K562 (cell line): ENCODE measurements around the gene USP28. TPM values are rescaled to one million over a fixed set of nuclear protein-coding genes. Genes with fewer than 3 reads are reported as not detected.

ENCODE experiments used
- ATAC-seq: fragments of 200-7000 bp; cut with Tn5 transposase; 3 replicates; pipeline ENCODE4 v1.9.1; 2020; ENCODE audit warnings: moderate library complexity
- BruUV-seq: library from RNA; stranded (reverse); fragments of 400-500 nt; replicated peaks from 2 replicates; lab custom pipeline; 2021; lab: Mats Ljungman, UMichigan
- CTCF ChIA-PET: fragments of 300-600 bp; formaldehyde crosslinking; extraction: SDS; loops from one replicate; lab custom pipeline; 2021; ENCODE audit warnings: low intra/inter-chr PET ratio; lab: Yijun Ruan, JAX
- POLR2A ChIA-PET: fragments of 300-600, 350-650 bp; sonication (Branson Sonifier 250); formaldehyde crosslinking; extraction: SDS; loops from one replicate; lab custom pipeline; 2021; ENCODE audit warnings: antibody characterized with exemption, inconsistent platforms; lab: Yijun Ruan, JAX
- DNase-seq, 4 experiments: peaks; one replicate each; pipeline versions ENCODE4 v3.0.0 to v3.0.0-alpha.2; 2011 to 2018; ENCODE audit warnings: low spot score in 3 of 4, mixed read lengths in 3 of 4; ENCODE audit errors: extremely low read depth in 1 of 4
- FAIRE-seq: peaks from 2 replicates; lab custom pipeline; 2011; peaks lifted over from hg19 to GRCh38; lab: Jason Lieb, UNC
- H2AFZ ChIP-seq: 2 replicates; pipeline ENCODE4 v1.6.0; 2011; ENCODE audit warnings: low read depth, low read length, control low read depth, inconsistent platforms
- H3K27ac ChIP-seq: fragments of 200-600 bp; 3 replicates; pipeline ENCODE4 v1.8.0; 2011; ENCODE audit warnings: low read depth, mild to moderate bottlenecking, control low read depth, inconsistent platforms, low read length, moderate library complexity, mixed read lengths; ENCODE audit errors: extremely low read depth
- H3K27me3 ChIP-seq, 2 experiments: fragments of 300-600 bp in 1 of 2; 2 replicates in 1 of 2; 3 replicates in 1 of 2; pipeline versions ENCODE4 v1.6.0 to v1.8.0; 2011; ENCODE audit warnings: inconsistent platforms in 2 of 2, low read length in 2 of 2, mild to moderate bottlenecking in 1 of 2, mixed read lengths in 1 of 2, moderate library complexity in 1 of 2; ENCODE audit not compliant: control insufficient read depth in 2 of 2, insufficient read depth in 2 of 2
- H3K36me3 ChIP-seq: fragments of 300-600 bp; 3 replicates; pipeline ENCODE4 v1.8.0; 2011; ENCODE audit warnings: mild to moderate bottlenecking, low read length, inconsistent platforms; ENCODE audit not compliant: control insufficient read depth, insufficient read depth
- H3K4me1 ChIP-seq, 2 experiments: fragments of 200-600 bp in 1 of 2; replicated peaks in 1 of 2; 2 replicates in 1 of 2; 3 replicates in 1 of 2; pipeline versions ENCODE4 v1.5.1 to v1.8.0; 2011; ENCODE audit warnings: inconsistent platforms in 2 of 2, low read length in 2 of 2, mild to moderate bottlenecking in 1 of 2, mixed read lengths in 1 of 2, moderate library complexity in 1 of 2; ENCODE audit not compliant: control insufficient read depth in 2 of 2, insufficient read depth in 2 of 2
- H3K4me2 ChIP-seq: 2 replicates; pipeline ENCODE4 v1.6.1; 2011; ENCODE audit warnings: low read length, control low read depth, inconsistent platforms, mixed read lengths; ENCODE audit not compliant: insufficient read depth
- H3K4me3 ChIP-seq: fragments of 200-600 bp; sonication (generic), shearing (Covaris generic); 2 replicates; pipeline ENCODE4 v1.5.1; 2016; ENCODE audit warnings: control low read depth, inconsistent platforms
- H3K79me2 ChIP-seq: fragments of 200-600 bp; 3 replicates; pipeline ENCODE4 v1.8.0; 2011; ENCODE audit warnings: low read length, inconsistent platforms; ENCODE audit not compliant: control insufficient read depth, insufficient read depth
- H3K9ac ChIP-seq, 2 experiments: 2 replicates each; pipeline versions ENCODE4 v1.6.0 to v1.6.1; 2011; ENCODE audit warnings: low read depth in 2 of 2, low read length in 2 of 2, control low read depth in 1 of 2, inconsistent platforms in 1 of 2, mild to moderate bottlenecking in 1 of 2, mixed read lengths in 1 of 2; ENCODE audit not compliant: insufficient read depth in 1 of 2
- H3K9me1 ChIP-seq: one replicate; pipeline ENCODE4 v1.6.0; 2011; ENCODE audit warnings: inconsistent platforms, mild to moderate bottlenecking, low read length, moderate library complexity; ENCODE audit not compliant: control insufficient read depth, insufficient read depth
- H3K9me3 ChIP-seq: replicated peaks from 2 replicates; pipeline ENCODE4 v1.5.1; 2011; ENCODE audit warnings: low read depth, low read length, inconsistent platforms; ENCODE audit not compliant: control insufficient read depth, insufficient read depth
- H4K20me1 ChIP-seq: replicated peaks from 2 replicates; pipeline ENCODE4 v1.6.1; 2011; ENCODE audit warnings: low read length, inconsistent platforms, mixed read lengths; ENCODE audit not compliant: control insufficient read depth, insufficient read depth
- CBFA2T2 ChIP-seq: fragments of 450-650 bp; conservative IDR thresholded peaks from 2 replicates; pipeline ENCODE4 v1.6.1; 2017; ENCODE audit warnings: mild to moderate bottlenecking
- CREB3L1 ChIP-seq: fragments of 450-650 bp; IDR thresholded peaks from 2 replicates; pipeline ENCODE4 v1.6.1; 2014; ENCODE audit warnings: low read depth, mild to moderate bottlenecking, moderate library complexity, borderline replicate concordance
- ETS2 ChIP-seq: IDR thresholded peaks from 2 replicates; pipeline ENCODE4 v1.6.1; 2016; ENCODE audit warnings: borderline replicate concordance, missing genetic modification characterization, mild to moderate bottlenecking, moderate library complexity, missing compliant biosample characterization; ENCODE audit not compliant: poor library complexity, severe bottlenecking
- GMEB1 ChIP-seq: fragments of 250-450 bp; sonication (Bioruptor Pico); IDR thresholded peaks from 2 replicates; pipeline ENCODE4 v1.4.0; 2020; ENCODE audit warnings: mild to moderate bottlenecking
- GTF2B ChIP-seq: IDR thresholded peaks from 2 replicates; pipeline ENCODE4 v1.6.1; 2011; ENCODE audit not compliant: insufficient read length; ENCODE audit errors: extremely low read depth
- HCFC1 ChIP-seq: IDR thresholded peaks from 2 replicates; pipeline ENCODE4 v1.6.1; 2012; ENCODE audit warnings: low read depth, low read length, improper control_type of control experiment
- HMG20A ChIP-seq: fragments of 450-650 bp; formaldehyde crosslinking; conservative IDR thresholded peaks from 2 replicates; pipeline ENCODE4 v1.4.0; 2020; ENCODE audit warnings: mild to moderate bottlenecking, mixed read lengths
- KLF6 ChIP-seq: fragments of 250-450 bp; sonication (Bioruptor Pico); IDR thresholded peaks from 2 replicates; pipeline ENCODE4 v1.4.0; 2020; ENCODE audit warnings: mild to moderate bottlenecking, moderate library complexity, borderline replicate concordance
- MXI1 ChIP-seq: IDR thresholded peaks from 2 replicates; pipeline ENCODE4 v1.6.1; 2011; ENCODE audit warnings: low read depth, mild to moderate bottlenecking, improper control_type of control experiment, low read length
- PHF20 ChIP-seq: fragments of 450-650 bp; IDR thresholded peaks from 2 replicates; pipeline ENCODE4 v1.6.1; 2018; ENCODE audit not compliant: partially characterized antibody
- TEAD4 ChIP-seq, 2 experiments: sonication (generic) in 1 of 2; formaldehyde crosslinking in 1 of 2; IDR thresholded peaks; 2 replicates each; pipeline versions ENCODE4 v1.6.1 to v1.8.0; 2012 to 2022; ENCODE audit warnings: borderline replicate concordance in 1 of 2, inconsistent platforms in 1 of 2, low read length in 1 of 2, mild to moderate bottlenecking in 1 of 2, missing genetic modification reagents in 1 of 2
- ZKSCAN8 ChIP-seq: fragments of 200-800 bp; sonication (Bioruptor generic); IDR thresholded peaks from 2 replicates; pipeline ENCODE4 v1.6.1; 2016; ENCODE audit warnings: missing genetic modification characterization, missing compliant biosample characterization
- ZNF274 ChIP-seq: IDR thresholded peaks from 2 replicates; pipeline ENCODE4 v1.6.1; 2011; ENCODE audit warnings: low read depth, mild to moderate bottlenecking, low read length, moderate library complexity, borderline replicate concordance
- ZNF444 ChIP-seq: fragments of 250-450 bp; sonication (Bioruptor Pico); IDR thresholded peaks from 2 replicates; pipeline ENCODE4 v1.4.0; 2020; ENCODE audit warnings: mild to moderate bottlenecking, moderate library complexity
- ZNF589 ChIP-seq: fragments of 200-800 bp; sonication (Bioruptor generic); IDR thresholded peaks from 2 replicates; pipeline ENCODE4 v1.6.1; 2016; ENCODE audit warnings: low read depth, missing genetic modification characterization, missing compliant biosample characterization
- ZNF644 ChIP-seq: fragments of 200-800 bp; sonication (Bioruptor generic); IDR thresholded peaks from 2 replicates; pipeline ENCODE4 v1.6.1; 2016; ENCODE audit warnings: low read depth, missing genetic modification characterization, missing compliant biosample characterization
- ZNF655 ChIP-seq: fragments of 250-450 bp; sonication (Bioruptor Pico); IDR thresholded peaks from 2 replicates; pipeline ENCODE4 v1.5.0; 2021
- WGBS: fragments of 100-300 bp; shearing (Covaris generic); methylation state at CpG from one replicate; pipeline ENCODE4 v1.1.6; 2016; ENCODE audit warnings: low coverage, mixed read lengths; ENCODE audit not compliant: insufficient coverage; ENCODE audit errors: missing lambda C conversion rate; 5-methylcytosine and 5-hydroxymethylcytosine counted together
- in situ Hi-C: fragments of 300-500 bp; cut with MboI; formaldehyde crosslinking; loops from 4 replicates; pipeline ENCODE4 v1.15.0; 2018; ENCODE audit warnings: inconsistent platforms, mixed read lengths
- intact Hi-C: fragments of 100-400 bp; cut with micrococcal nuclease; formaldehyde crosslinking; loops from 2 replicates; pipeline ENCODE4 v1.14.2; 2022
- polyA plus RNA-seq, 8 experiments: library from polyadenylated mRNA; depleted of rRNA in 4 of 8; stranded (reverse) in 5 of 8; unstranded in 3 of 8; fragments of >200 nt; fragmentation: Nextera tagmentation in 2 of 8; fragmentation: Illumina TruSeq in 1 of 8; extraction: Ambion mirVana in 2 of 8; extraction: Trizol in 1 of 8; gene quantifications; 2 replicates each; pipeline versions ENCODE4 v1.2.1 to v1.2.3, GENCODE V29; 2011 to 2014; ENCODE audit warnings: inconsistent platforms in 1 of 8, missing spikeins in 1 of 8
- total RNA-seq, 7 experiments: library from RNA; depleted of rRNA in 6 of 7; stranded (reverse); fragments of >200 nt in 6 of 7; fragmentation: Illumina TruSeq in 2 of 7; extraction: Trizol in 2 of 7; gene quantifications; 2 replicates each; pipeline versions ENCODE4 v1.2.1 to v1.2.3, GENCODE V29; 2011 to 2021; ENCODE audit warnings: low replicate concordance in 1 of 7

Gene USP28
- total and polyA plus RNA-seq, 9 of the 15 experiments (the other 6 are each of a cell fraction or from before 2014, with no cell fraction given) = 3.7 to 42.7 (median 20.3) TPM

GRCh38 chr11:113867843-113868503 lies 7.4 kb downstream of the USP28 start:
- ATAC-seq (no peak), FAIRE-seq (no peak), DNase-seq (no peak)
- H3K9ac ChIP-seq = no peak overlapping the region
- TF ChIP-seq ZNF444 (CRISPR knock-in tag) (no peak), ZNF655 (CRISPR knock-in tag) (no peak), TEAD4 (IDR thresholded peaks at IDR 0.05; ENCODE audit: low read length) (no peak), TEAD4 (CRISPR knock-in tag; IDR thresholded peaks at IDR 0.05; ENCODE audit: borderline replicate concordance) (no peak), CBFA2T2 (no peak), ZNF589 (CRISPR knock-in tag) (no peak), ZNF644 (no peak), HCFC1 (no peak), GMEB1 (CRISPR knock-in tag) (no peak), HMG20A (no peak), CREB3L1 (no peak), ZNF274 (no peak), MXI1 (no peak), GTF2B (no peak), KLF6 (CRISPR knock-in tag) (no peak), PHF20 (no peak), ZKSCAN8 (CRISPR knock-in tag) (no peak), ETS2 (no peak)
- in situ Hi-C loops (no loop called here), intact Hi-C loops (no loop called here)
- no peaks in the 10 kb centered on the region for H3K4me1 ChIP-seq
- WGBS = 86% methylated on average over 3 of the region's 3 CpGs
- POLR2A ChIA-PET = no interaction called here
- no peaks in the 10 kb centered on the region for H3K27me3 ChIP-seq
- BruUV-seq = no TSS peak
- H2AFZ ChIP-seq = no peak overlapping the region
- no peak overlapping the region for H3K4me2 ChIP-seq
- no peaks in the 10 kb centered on the region for H3K9me3 ChIP-seq
- CTCF ChIA-PET = no interaction called here
- no peaks in the 10 kb centered on the region for H3K9me1 ChIP-seq
- H4K20me1 ChIP-seq = peaks cover 4% of the 10 kb centered on the region; the same call in 1 of the 2 replicates
- H3K27ac ChIP-seq = no peak overlapping the region
- H3K36me3 ChIP-seq = peaks cover 9% of the 10 kb centered on the region; the same call in 2 of the 3 replicates
- H3K79me2 ChIP-seq = peaks cover 3% of the 10 kb centered on the region; the same call in 2 of the 3 replicates
- H3K4me3 ChIP-seq = no peak overlapping the region
